Ovary (tissue), 9 donors: ENCODE measurements around the gene ERVFRD-1. TPM values are rescaled to one million over a fixed set of nuclear protein-coding genes. Genes with fewer than 3 reads are reported as not detected.

Experiments used
- DNase-seq, 5 donors: peaks; one replicate each; pipeline ENCODE4 v3.0.0-alpha.2; 2019 to 2020
- H3K27ac ChIP-seq, 2 donors: fragments of 200-600 bp; one replicate each; pipeline versions ENCODE4 v1.5.1 to v1.8.0; 2019 to 2022
- H3K27me3 ChIP-seq: fragments of 200-600 bp; one replicate; pipeline ENCODE4 v1.8.0; 2022
- H3K36me3 ChIP-seq: fragments of 200-600 bp; sonication (generic); one replicate; pipeline ENCODE4 v1.5.1; 2019
- H3K4me1 ChIP-seq: one replicate; pipeline ENCODE4 v1.8.1; 2013; ENCODE audit warnings: mild to moderate bottlenecking, moderate library complexity; ENCODE audit not compliant: insufficient read depth
- H3K4me3 ChIP-seq: fragments of 200-600 bp; sonication (generic); one replicate; pipeline ENCODE4 v1.5.1; 2017
- H3K9me3 ChIP-seq, 2 donors: fragments of 200-600 bp in 1 of 2; sonication (generic) in 1 of 2; one replicate each; pipeline versions ENCODE4 v1.5.1 to v1.8.1; 2013 to 2019; ENCODE audit warnings: mild to moderate bottlenecking in 1 of 2, moderate library complexity in 1 of 2
- EP300 ChIP-seq: sonication (generic); formaldehyde crosslinking; IDR thresholded peaks from one replicate; pipeline ENCODE4 v1.6.1; 2017; ENCODE audit warnings: antibody characterized with exemption
- POLR2A ChIP-seq: fragments of 450-650 bp; IDR thresholded peaks from one replicate; pipeline ENCODE4 v1.6.1; 2017; ENCODE audit warnings: antibody characterized with exemption, mild to moderate bottlenecking, moderate library complexity
- WGBS, 3 donors: extraction: QIAGEN DNeasy Blood & Tissue Kit in 1 of 3; methylation state at CpG; one replicate each; pipeline versions ENCODE4 v1.1.5 to v1.1.7; 2013 to 2017; 5-methylcytosine and 5-hydroxymethylcytosine counted together
- intact Hi-C, 4 donors: fragments of 100-400 bp; cut with DNase I; formaldehyde crosslinking; loops; one replicate each; pipeline versions ENCODE4 v1.11.0 to v1.15.1; 2022 to 2023
- polyA plus RNA-seq, 2 donors: library from polyadenylated mRNA; stranded (reverse); fragments of 200-250 nt in 1 of 2; fragments of 350-450 nt in 1 of 2; fragmentation: Illumina TruSeq in 1 of 2; extraction: RNeasy Lipid Tissue Mini Kit (QIAGEN cat#74804) in 1 of 2; gene quantifications; one replicate each; pipeline ENCODE4 v1.2.3, GENCODE V29; 2013 to 2014
- total RNA-seq, 7 donors: library from RNA; depleted of rRNA in 2 of 7; stranded (reverse); fragments of >200 nt in 2 of 7; fragmentation: NEBNext Ultra II Directional in 3 of 7; extraction: Animal tissue kit (Norgen Biotek cat#: 25700) in 3 of 7; gene quantifications; one replicate each; pipeline versions ENCODE4 v1.1.0 to v1.2.4, GENCODE V29; 2016 to 2023
- TF ChIP-seq, protein P1 (sequence below), 3 donors: fragments of 450-650 bp in 2 of 3; fragments of 200-600 bp in 1 of 3; IDR thresholded peaks; one replicate each; pipeline versions ENCODE4 v1.5.1 to v1.8.0; 2016 to 2022; ENCODE audit warnings: antibody characterized with exemption in 3 of 3, mild to moderate bottlenecking in 1 of 3
- donor health status: DM: no; HTN: no; CAD: no; lungs with moderate emphysema.
- donor health status: DM: no; HTN: no; CAD: no.
- donor health status: Bipolar disorder and iron deficiency.
- donor health status: DM: yes; HTN: yes; CAD: no.
- donor health status: DM: no; HTN: no; CAD: no.
- donor health status: DM: yes; HTN: yes; CAD: no.

ERVFRD-1 gene
- total and polyA plus RNA-seq, 9 donors, result 0.05 to 0.78 (median 0.12) TPM; not detected in 6

DNA sequence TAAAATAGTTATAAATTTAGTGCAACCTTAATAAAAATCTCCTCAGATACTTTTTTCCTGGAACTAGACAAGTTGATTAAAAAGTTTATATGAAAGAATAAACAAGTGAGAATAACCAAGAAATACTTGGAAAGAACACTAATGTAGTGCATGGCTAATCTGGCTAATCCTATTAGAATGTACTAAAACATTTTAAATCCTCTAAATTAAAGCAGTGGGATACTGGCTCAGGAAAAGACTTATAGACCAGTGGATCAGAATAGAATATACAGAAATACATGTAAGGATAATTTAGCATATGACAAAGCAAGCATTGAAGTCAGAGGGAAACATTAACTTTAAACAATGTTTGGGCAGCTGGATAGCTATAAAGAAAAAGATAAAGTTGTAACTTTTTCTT lies 41.1 kb upstream of the ERVFRD-1 start:
- Histone ChIP-seq H3K4me3 (no peak overlapping the region), H3K36me3 (no peaks in the 10 kb centered on the region), H3K27ac (no peak overlapping the region), H3K9me3 (no peaks in the 10 kb centered on the region), H3K4me1 (no peaks in the 10 kb centered on the region), H3K27me3 (no peaks in the 10 kb centered on the region)
- TF ChIP-seq POLR2A (no peak), EP300 (no peak)
- TF ChIP-seq, protein P1, sequence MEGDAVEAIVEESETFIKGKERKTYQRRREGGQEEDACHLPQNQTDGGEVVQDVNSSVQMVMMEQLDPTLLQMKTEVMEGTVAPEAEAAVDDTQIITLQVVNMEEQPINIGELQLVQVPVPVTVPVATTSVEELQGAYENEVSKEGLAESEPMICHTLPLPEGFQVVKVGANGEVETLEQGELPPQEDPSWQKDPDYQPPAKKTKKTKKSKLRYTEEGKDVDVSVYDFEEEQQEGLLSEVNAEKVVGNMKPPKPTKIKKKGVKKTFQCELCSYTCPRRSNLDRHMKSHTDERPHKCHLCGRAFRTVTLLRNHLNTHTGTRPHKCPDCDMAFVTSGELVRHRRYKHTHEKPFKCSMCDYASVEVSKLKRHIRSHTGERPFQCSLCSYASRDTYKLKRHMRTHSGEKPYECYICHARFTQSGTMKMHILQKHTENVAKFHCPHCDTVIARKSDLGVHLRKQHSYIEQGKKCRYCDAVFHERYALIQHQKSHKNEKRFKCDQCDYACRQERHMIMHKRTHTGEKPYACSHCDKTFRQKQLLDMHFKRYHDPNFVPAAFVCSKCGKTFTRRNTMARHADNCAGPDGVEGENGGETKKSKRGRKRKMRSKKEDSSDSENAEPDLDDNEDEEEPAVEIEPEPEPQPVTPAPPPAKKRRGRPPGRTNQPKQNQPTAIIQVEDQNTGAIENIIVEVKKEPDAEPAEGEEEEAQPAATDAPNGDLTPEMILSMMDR (IDR thresholded peaks at IDR 0.05), result no peak
- no peak for DNase-seq
- intact Hi-C loops, result no loop called here

DNA sequence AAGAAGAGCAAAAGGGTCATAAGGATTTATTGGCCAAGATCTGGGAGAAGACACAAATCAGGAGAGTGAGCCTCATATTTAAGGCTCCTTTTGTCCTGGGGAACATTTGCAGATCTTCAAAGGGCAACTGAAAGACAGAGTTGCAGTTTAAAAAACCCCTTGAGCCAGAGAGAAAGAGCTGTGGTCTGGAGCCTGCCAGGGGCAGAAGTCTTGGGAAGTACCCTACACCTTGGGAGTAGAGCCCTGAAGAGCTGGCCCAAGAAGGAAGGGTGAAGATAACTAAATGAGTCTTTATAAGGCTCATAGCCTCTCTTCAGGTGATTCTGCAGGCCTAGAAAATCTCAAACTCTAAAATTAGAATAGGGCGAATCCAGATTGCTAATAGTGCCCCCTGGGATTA lies 40.0 kb upstream of the ERVFRD-1 start:
- Histone ChIP-seq H3K4me3 (no peak overlapping the region), H3K27me3 (no peaks in the 10 kb centered on the region), H3K9me3 (no peaks in the 10 kb centered on the region), H3K27ac (no peak overlapping the region), H3K4me1 (no peaks in the 10 kb centered on the region), H3K36me3 (no peaks in the 10 kb centered on the region)
- 90 to 97% (median 97%) methylated on average over 1 of the region's 1 CpG for WGBS, 3 donors
- TF ChIP-seq, protein P1 (IDR thresholded peaks at IDR 0.05), result no peak
- TF ChIP-seq POLR2A (no peak), EP300 (no peak)
- intact Hi-C loops, result no loop called here
- no peak for DNase-seq

DNA sequence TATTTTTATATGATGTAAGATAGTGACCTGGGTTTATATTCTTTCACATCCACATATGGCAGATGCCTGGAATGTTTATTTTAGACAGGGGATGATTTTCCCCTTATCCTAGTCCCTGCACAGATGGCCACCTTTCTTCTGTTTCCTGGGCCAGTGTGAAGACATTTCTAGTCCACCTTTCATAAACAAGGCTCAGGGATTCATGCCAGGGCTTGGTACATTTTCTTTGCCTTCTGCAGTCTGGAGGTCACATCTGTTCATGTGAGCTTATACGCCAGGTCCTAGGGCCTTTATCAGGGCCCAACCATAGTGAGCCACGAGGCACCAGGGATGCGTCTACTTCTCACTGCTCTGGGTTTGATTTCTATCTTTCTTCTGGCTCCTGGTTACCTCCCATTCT lies 38.0 kb upstream of the ERVFRD-1 start:
- intact Hi-C loops, result loop anchor here in 2 of 4 donors (10.0 kb wide), 1 partner anchor 345 kb away; no protein-coding TSS in a partner anchor
- 95 to 97% (median 95%) methylated on average over 3 of the region's 3 CpGs for WGBS, 3 donors
- TF ChIP-seq, protein P1 (IDR thresholded peaks at IDR 0.05), result no peak
- TF ChIP-seq POLR2A (no peak), EP300 (no peak)

DNA sequence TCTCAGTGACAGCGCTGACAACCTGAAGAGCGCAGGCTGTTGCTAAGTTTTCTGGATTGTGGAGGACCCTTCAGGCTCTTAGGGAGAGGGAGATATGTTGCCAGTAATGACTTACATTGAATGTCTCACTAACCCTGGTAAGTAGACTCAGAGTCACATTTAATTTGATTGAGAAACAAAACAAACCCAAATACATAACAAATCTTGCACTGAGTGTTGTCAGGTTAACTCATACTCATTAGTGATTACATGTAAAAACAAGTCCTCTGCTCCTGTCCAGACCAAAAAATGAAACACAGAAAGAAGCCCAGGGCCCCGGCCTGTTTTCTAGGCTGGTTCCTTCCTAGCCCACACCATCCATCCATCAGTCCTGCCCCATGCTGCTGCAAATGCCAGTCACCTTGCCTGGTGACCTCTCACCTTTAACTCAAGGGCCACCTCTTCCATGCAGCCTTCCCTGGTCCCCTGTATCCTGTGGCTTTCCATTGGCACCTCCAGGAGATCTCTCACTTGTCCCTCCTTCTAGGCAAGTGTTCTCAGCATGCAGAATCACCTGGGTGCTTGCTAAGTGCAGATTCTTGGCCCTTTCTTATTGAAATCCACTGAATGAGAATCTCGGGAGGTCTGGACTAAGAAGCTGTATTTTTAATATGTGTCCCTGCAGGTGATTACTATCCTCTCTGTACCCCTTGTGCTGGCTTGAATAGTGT lies 34.7 kb upstream of the ERVFRD-1 start:
- Histone ChIP-seq H3K27me3 (no peaks in the 10 kb centered on the region), H3K9me3 (no peaks in the 10 kb centered on the region), H3K27ac (no peak overlapping the region), H3K4me1 (no peaks in the 10 kb centered on the region), H3K4me3 (no peak overlapping the region), H3K36me3 (no peaks in the 10 kb centered on the region)
- intact Hi-C loops, result loop anchor here in 2 of 4 donors (10.0 kb wide), 1 partner anchor 349 kb away; no protein-coding TSS in a partner anchor
- no peak for TF ChIP-seq POLR2A
- no peak for TF ChIP-seq EP300
- TF ChIP-seq, protein P1 (IDR thresholded peaks at IDR 0.05), result no peak
- WGBS, 3 donors, result 94 to 96% (median 96%) methylated on average over 4 of the region's 4 CpGs
- DNase-seq, result no peak

More for the DNA sequence above, 38.0 kb upstream of the ERVFRD-1 start:
- no peak for DNase-seq
- Histone ChIP-seq H3K36me3 (no peaks in the 10 kb centered on the region), H3K4me3 (no peak overlapping the region), H3K27me3 (no peaks in the 10 kb centered on the region), H3K27ac (no peak overlapping the region), H3K9me3 (no peaks in the 10 kb centered on the region), H3K4me1 (no peaks in the 10 kb centered on the region)
